NB4 (cell line): ENCODE measurements around the gene MIF4GD.

Experiments
- POLR2A ChIP-seq: IDR thresholded peaks from 2 replicates; pipeline ENCODE4 v1.6.1; 2011; ENCODE audit warnings: mild to moderate bottlenecking; ENCODE audit not compliant: insufficient read length; ENCODE audit errors: extremely low read depth
- TF ChIP-seq, protein P1 (sequence below): IDR thresholded peaks from one replicate; pipeline ENCODE4 v1.5.1; 2012; ENCODE audit warnings: low read depth, low read length
- TF ChIP-seq, protein P2 (sequence below): IDR thresholded peaks from 2 replicates; pipeline ENCODE4 v1.6.1; 2011; ENCODE audit warnings: low read depth, low read length

DNA sequence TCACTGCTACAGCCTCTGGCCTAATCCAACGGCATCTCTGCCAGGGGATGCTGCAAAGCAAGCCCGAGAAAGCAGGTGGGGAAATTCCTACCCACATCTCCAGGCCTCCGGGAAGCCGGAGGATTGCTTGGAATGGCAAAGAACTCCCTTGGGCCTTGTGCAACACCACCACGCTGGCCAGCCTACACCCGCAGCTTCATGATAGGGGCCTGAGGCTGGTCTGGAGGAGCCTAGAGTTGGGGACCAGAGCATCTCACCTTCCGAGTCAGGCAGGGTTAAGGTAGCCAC is 29.9 kb downstream of the MIF4GD start:
- TF ChIP-seq, protein P1, sequence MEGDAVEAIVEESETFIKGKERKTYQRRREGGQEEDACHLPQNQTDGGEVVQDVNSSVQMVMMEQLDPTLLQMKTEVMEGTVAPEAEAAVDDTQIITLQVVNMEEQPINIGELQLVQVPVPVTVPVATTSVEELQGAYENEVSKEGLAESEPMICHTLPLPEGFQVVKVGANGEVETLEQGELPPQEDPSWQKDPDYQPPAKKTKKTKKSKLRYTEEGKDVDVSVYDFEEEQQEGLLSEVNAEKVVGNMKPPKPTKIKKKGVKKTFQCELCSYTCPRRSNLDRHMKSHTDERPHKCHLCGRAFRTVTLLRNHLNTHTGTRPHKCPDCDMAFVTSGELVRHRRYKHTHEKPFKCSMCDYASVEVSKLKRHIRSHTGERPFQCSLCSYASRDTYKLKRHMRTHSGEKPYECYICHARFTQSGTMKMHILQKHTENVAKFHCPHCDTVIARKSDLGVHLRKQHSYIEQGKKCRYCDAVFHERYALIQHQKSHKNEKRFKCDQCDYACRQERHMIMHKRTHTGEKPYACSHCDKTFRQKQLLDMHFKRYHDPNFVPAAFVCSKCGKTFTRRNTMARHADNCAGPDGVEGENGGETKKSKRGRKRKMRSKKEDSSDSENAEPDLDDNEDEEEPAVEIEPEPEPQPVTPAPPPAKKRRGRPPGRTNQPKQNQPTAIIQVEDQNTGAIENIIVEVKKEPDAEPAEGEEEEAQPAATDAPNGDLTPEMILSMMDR: no peak
- TF ChIP-seq POLR2A: no peak
- TF ChIP-seq, protein P2, sequence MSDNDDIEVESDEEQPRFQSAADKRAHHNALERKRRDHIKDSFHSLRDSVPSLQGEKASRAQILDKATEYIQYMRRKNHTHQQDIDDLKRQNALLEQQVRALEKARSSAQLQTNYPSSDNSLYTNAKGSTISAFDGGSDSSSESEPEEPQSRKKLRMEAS: no peak
